ENCODE results near the gene IZUMO4. TPM values are rescaled to one million over a fixed set of nuclear protein-coding genes. Genes with fewer than 3 reads are reported as not detected.

Gene IZUMO4
- total RNA-seq, 1 donor from 2014 or later = 2.8 TPM

GRCh38 chr19:2099937-2100718 lies 3.4 kb downstream of the IZUMO4 start:
- peaks cover 22% of the 10 kb centered on the region for H3K4me1 ChIP-seq
- no peak overlapping the region for H3K27ac ChIP-seq (replicated peaks)
- H3K4me3 ChIP-seq = no peak overlapping the region
- no peaks in the 10 kb centered on the region for H3K27me3 ChIP-seq (ENCODE audit: low read depth)
- no peaks in the 10 kb centered on the region for H3K9me3 ChIP-seq (replicated peaks)
- intact Hi-C loops (cut with micrococcal nuclease) = no loop called here
- TF ChIP-seq CTCF (IDR thresholded peaks at IDR 0.05; ENCODE audit: borderline replicate concordance) = no peak
- H3K36me3 ChIP-seq = peaks cover 46% of the 10 kb centered on the region
- DNase-seq = no peak

GRCh38 chr19:2100719-2101061 lies 4.0 kb downstream of the IZUMO4 start:
- Histone ChIP-seq H3K4me1 (peaks cover 16% of the 10 kb centered on the region), H3K9me3 (replicated peaks) (no peaks in the 10 kb centered on the region), H3K27me3 (ENCODE audit: low read depth) (no peaks in the 10 kb centered on the region), H3K27ac (replicated peaks) (no peak overlapping the region), H3K36me3 (peaks cover 51% of the 10 kb centered on the region), H3K4me3 (no peak overlapping the region)
- TF ChIP-seq CTCF (IDR thresholded peaks at IDR 0.05; ENCODE audit: borderline replicate concordance) = no peak
- intact Hi-C loops (cut with micrococcal nuclease) = no loop called here
- DNase-seq = no peak

- no peak for TF ChIP-seq CTCF (IDR thresholded peaks at IDR 0.05; ENCODE audit: borderline replicate concordance)
- Histone ChIP-seq H3K27me3 (ENCODE audit: low read depth) (no peaks in the 10 kb centered on the region), H3K4me3 (no peak overlapping the region), H3K4me1 (peaks cover 10% of the 10 kb centered on the region), H3K9me3 (replicated peaks) (no peaks in the 10 kb centered on the region), H3K36me3 (peaks cover 61% of the 10 kb centered on the region), H3K27ac (replicated peaks) (no peak overlapping the region)
- intact Hi-C loops (cut with micrococcal nuclease) = no loop called here
- DNase-seq = no peak
Observed at GRCh38 chr19:2101417-2102335, 5.0 kb downstream of the IZUMO4 start.

GRCh38 chr19:2103045-2103707 lies 6.5 kb downstream of the IZUMO4 start:
- Histone ChIP-seq H3K27me3 (ENCODE audit: low read depth) (no peaks in the 10 kb centered on the region), H3K27ac (replicated peaks) (no peak overlapping the region), H3K9me3 (replicated peaks) (no peaks in the 10 kb centered on the region), H3K4me1 (peaks cover 2% of the 10 kb centered on the region), H3K4me3 (no peak overlapping the region), H3K36me3 (peaks cover 76% of the 10 kb centered on the region)
- no peak for TF ChIP-seq CTCF (IDR thresholded peaks at IDR 0.05; ENCODE audit: borderline replicate concordance)
- intact Hi-C loops (cut with micrococcal nuclease) = no loop called here
- no peak for DNase-seq

GRCh38 chr19:2108251-2109016 lies 11.7 kb downstream of the IZUMO4 start:
- peak overlapping the region; percentile 64 for H3K27ac ChIP-seq (replicated peaks)
- no peak for TF ChIP-seq CTCF (IDR thresholded peaks at IDR 0.05; ENCODE audit: borderline replicate concordance)

More at GRCh38 chr19:2108251-2109016, 11.7 kb downstream of the IZUMO4 start:
- H3K4me1 ChIP-seq = peaks cover 17% of the 10 kb centered on the region
- intact Hi-C loops (cut with micrococcal nuclease) = no loop called here
- DNase-seq = no peak
- peaks cover 89% of the 10 kb centered on the region for H3K36me3 ChIP-seq
- no peaks in the 10 kb centered on the region for H3K9me3 ChIP-seq (replicated peaks)
- peak overlapping the region; percentile 17 for H3K4me3 ChIP-seq
- no peaks in the 10 kb centered on the region for H3K27me3 ChIP-seq (ENCODE audit: low read depth)

Measured in left ventricle myocardium inferior (tissue), 1 donor.